NCI-H748 (cell line): ENCODE data around the gene PCED1B.

ENCODE experiments used
- DNase-seq: peaks from one replicate; lab custom pipeline; 2025; ENCODE audit not compliant: unreplicated experiment; lab: John Stamatoyannopoulos, UW

The PCED1B gene

GRCh38 chr12:47088021-47088944 is 8.9 kb downstream of the PCED1B start:
- DNase-seq = peak; percentile 99

GRCh38 chr12:47091009-47091408 is 11.6 kb downstream of the PCED1B start:
- DNase-seq = no peak

- DNase-seq = peak; percentile 18
Measured at GRCh38 chr12:47094804-47095203, 15.4 kb downstream of the PCED1B start.

DNA sequence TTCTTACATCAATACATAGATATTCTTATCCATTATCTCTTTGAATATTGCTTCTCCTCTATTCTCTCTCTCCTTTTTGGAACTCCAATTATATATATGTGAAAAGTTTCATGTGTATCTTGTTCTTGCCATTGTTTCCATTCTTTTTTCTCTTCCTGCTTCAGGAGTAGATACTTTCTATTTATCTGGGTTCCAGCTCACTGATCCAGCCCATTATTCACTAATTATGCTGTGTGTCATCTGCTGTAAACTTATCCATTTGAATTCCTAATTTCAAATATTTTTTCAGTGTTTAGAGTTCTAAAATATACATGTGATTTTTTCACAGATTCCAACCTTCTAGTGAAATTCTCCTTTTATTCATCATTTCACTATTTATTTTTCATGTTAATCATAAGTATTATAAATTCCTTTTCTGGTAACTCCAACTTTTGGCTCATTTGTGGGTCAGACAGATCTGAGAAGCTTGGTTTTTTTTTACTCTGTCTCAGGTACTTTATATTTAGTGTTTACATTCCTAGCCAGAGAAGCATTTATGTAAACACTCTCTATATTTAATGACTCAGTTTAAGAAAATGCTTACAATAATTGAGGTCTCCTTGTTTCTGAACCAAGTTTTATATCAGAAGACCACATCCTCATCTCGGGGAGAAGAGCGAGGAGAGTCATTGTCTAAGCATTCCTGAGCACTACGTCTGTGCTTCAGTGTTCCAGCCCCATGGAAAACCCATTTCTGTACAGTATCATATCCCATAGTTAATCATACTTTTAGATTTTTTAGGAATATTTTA is 16.2 kb downstream of the PCED1B start:
- DNase-seq = no peak

GRCh38 chr12:47097276-47097896 is 18.0 kb downstream of the PCED1B start:
- peak; percentile 57 for DNase-seq

DNA sequence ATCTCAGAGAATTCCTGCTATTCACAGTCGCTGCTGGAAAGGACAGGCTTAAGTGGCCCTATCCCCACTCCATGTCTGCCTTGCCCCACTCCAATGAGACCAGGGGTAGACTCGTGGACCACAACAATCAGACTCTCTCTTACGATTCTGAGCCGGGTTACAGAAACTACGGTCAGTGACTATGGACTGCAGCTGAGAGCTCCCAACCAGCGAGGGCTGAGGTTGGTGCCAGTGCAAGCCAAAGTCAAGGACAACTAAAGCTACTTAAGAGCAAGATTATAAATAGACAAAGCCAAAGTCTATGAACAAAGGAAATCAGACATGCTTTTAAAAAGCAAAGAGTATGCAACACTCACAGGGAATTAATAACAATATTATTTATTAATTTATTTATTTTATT is 18.7 kb downstream of the PCED1B start:
- no peak for DNase-seq

DNA sequence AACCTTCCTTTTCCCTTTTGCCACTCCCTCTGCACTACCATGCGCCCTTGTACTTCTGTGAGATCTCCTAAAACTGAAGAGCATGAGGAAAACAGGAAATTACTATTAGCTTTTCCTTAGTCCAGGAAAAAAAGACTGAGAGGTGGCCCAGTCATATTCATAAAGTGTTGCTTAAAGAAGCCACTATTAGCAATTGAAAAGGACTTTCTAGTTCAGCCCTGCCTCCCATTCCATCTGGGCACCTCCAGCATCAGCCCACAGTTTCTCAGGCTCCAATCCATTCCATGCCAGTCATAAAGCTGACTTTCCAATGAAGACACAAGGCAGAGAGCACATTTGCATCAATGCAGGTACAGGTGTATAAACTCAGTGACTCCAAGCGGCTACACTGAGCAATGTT is 20.2 kb downstream of the PCED1B start:
- no peak for DNase-seq

DNA sequence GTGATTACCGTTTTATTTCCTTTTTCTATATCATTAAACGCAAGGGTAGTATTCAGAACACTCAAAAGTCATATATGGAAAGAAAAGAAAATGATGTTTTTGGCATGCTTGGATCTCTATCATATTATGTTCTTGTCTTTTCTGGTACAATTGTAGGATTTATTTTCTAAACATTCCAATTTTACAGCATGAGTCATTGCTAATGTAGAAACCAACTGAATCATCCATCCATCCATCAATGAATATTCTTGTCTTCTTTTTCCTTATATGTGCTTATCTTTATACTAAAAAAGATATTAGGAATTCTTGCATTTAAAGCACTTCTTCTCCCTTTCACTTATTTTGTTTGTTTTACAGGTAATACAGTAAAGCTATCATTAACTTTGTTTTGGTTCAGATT is 20.7 kb downstream of the PCED1B start:
- DNase-seq = no peak

- DNase-seq = no peak
Measured at GRCh38 chr12:47102406-47102805, 23.0 kb downstream of the PCED1B start.

GRCh38 chr12:47102845-47103651 is 23.6 kb downstream of the PCED1B start:
- no peak for DNase-seq

GRCh38 chr12:47105914-47106674 is 26.7 kb downstream of the PCED1B start:
- DNase-seq = peak; percentile 68

- DNase-seq = no peak
Measured at GRCh38 chr12:47107446-47107845, 28.0 kb downstream of the PCED1B start.

- no peak for DNase-seq
Measured at GRCh38 chr12:47107926-47108325, 28.5 kb downstream of the PCED1B start.

- peak; percentile 77 for DNase-seq
Measured at GRCh38 chr12:47110011-47110541, 30.7 kb downstream of the PCED1B start.

DNA sequence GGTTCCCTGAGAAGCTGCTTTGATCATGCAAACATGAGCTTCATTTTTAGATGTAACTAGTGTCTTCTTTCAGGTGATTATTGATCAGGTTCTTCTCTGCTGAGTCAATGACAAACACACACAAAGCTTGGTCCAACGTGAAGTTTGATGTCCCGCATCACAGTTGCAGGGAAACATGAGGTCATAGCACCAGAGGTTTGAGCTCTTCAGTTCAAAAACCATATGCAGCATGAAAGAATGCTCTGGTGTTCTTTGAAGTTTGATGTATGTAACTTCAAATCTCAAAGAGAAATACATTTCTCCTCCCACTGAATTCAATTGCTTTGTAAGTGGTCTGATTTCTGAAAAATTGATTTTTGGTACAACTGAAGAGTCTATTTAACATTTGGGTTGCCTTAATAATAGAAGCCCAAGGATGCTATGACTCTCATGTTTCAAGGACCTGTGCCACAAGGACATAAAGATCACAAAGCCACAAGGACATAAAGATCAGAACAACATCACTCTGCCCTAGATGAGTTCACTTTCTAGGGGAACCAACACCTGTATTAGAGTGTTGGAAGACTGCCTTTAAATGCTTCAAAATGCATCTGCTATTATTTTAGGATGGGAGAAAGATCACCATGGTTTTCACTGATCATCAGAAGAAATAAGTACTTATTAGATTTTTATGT is 31.4 kb downstream of the PCED1B start:
- no peak for DNase-seq

GRCh38 chr12:47111392-47111778 is 32.0 kb downstream of the PCED1B start:
- no peak for DNase-seq

GRCh38 chr12:47111854-47112253 is 32.4 kb downstream of the PCED1B start:
- no peak for DNase-seq

DNA sequence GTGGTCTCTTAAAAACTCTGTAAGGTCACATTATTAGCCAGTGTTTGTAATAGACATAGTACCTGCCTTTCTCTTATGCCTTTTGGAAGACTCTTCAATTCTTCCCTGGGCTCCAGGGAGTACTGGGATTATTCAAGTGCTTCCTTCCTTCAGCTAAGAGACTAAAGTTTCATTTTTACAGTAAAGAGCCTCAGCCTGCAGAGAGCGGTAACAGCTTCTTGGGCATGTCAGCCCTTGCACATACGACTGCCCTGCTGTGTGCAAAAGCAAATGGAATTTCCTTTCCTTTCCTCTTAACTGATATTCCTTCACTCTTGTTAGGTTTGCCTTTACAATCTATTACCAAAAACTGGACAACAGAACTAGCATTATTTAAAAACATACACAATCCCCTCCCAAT is 33.3 kb downstream of the PCED1B start:
- no peak for DNase-seq

GRCh38 chr12:47114481-47114892 is 35.1 kb downstream of the PCED1B start:
- no peak for DNase-seq
